ENCODE data around the gene LMTK2. TPM values are rescaled to one million over a fixed set of nuclear protein-coding genes. Genes with fewer than 3 reads are reported as not detected.

Gene LMTK2
- total and polyA plus RNA-seq, 2 experiments from 2014 or later = 6.1 to 30.8 TPM

DNA sequence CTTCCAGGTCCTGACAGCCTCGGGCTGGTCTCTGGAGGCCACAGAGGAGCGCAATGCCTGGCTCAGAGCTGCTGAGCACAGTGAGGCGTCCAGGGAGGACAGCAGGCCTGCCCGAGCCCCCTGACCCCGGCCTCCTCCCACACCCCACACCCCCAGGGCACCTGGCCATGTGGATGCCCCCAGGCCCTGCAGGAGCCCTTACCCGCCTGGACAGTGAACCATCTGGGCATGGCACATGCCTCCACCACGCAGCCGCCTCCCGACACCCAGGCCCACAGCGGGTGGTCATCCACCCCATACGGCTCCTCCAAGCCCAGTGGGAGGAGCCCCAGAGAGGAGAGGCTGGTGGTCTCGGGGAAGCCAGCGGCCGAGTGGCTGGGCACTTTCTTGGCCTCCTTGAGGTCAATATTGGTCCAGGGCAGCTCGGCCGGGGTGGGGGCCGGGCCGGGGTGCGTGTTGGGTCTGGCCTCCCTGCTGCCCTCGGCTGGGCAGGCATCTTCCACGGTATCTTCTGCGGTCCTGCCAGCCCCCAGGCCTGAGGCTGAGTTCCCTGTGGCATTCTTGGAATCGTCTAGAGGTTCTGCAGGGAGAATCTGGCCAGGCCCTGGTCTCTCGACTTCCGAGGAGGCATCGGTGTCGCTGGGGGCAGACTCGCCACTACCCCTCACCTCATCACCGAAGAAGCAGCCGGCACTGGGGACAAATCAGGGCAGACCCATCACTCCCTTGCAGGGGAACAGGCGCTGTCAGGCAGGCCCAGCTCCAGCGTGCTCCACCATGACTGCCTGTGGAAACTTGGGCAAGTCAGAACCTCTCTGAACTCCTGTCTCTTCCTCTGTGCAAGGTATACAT is 126.8 kb downstream of the LMTK2 start:
- DNase-seq (ENCODE audit: low spot score) (no peak), ATAC-seq (no peak; the same call in 2 of the 3 replicates)
- Histone ChIP-seq H3F3A (replicated peaks; ENCODE audit: low read depth) (no peaks in the 10 kb centered on the region), H3K27ac (ENCODE audit: low read depth) (no peak overlapping the region), H3K27me3 (ENCODE audit: insufficient read depth) (no peaks in the 10 kb centered on the region), H3K4me1 (ENCODE audit: insufficient read depth) (no peaks in the 10 kb centered on the region), H3K4me3 (no peak overlapping the region), H3K4me2 (no peak overlapping the region), H3K36me3 (ENCODE audit: insufficient read depth) (no peaks in the 10 kb centered on the region), H3K79me2 (replicated peaks; ENCODE audit: insufficient read depth) (no peaks in the 10 kb centered on the region), H4K20me1 (replicated peaks; ENCODE audit: insufficient read depth) (no peaks in the 10 kb centered on the region), H3K9me2 (ENCODE audit: insufficient read depth) (no peaks in the 10 kb centered on the region), H2AFZ (no peak overlapping the region)
- no peaks in the 10 kb centered on the region for H3K4me1 Mint-ChIP-seq
- H3K27me3 Mint-ChIP-seq (ENCODE audit: insufficient read depth, low read depth, poor library complexity) = peaks cover 6% of the 10 kb centered on the region
- TF ChIP-seq JUNB (IDR thresholded peaks at IDR 0.05; ENCODE audit: unreplicated experiment) (no peak), ZNF114 (CRISPR knock-in tag; IDR thresholded peaks at IDR 0.05) (no peak), STAT1 (IDR thresholded peaks at IDR 0.05; ENCODE audit: unreplicated experiment) (no peak), ZNF331 (CRISPR knock-in tag; IDR thresholded peaks at IDR 0.05; ENCODE audit: low read depth) (no peak), EZH2phosphoT487 (IDR thresholded peaks at IDR 0.05; ENCODE audit: unreplicated experiment) (no peak), NANOG (IDR thresholded peaks at IDR 0.05; ENCODE audit: borderline replicate concordance) (no peak)
- TF ChIP-seq, protein P1, sequence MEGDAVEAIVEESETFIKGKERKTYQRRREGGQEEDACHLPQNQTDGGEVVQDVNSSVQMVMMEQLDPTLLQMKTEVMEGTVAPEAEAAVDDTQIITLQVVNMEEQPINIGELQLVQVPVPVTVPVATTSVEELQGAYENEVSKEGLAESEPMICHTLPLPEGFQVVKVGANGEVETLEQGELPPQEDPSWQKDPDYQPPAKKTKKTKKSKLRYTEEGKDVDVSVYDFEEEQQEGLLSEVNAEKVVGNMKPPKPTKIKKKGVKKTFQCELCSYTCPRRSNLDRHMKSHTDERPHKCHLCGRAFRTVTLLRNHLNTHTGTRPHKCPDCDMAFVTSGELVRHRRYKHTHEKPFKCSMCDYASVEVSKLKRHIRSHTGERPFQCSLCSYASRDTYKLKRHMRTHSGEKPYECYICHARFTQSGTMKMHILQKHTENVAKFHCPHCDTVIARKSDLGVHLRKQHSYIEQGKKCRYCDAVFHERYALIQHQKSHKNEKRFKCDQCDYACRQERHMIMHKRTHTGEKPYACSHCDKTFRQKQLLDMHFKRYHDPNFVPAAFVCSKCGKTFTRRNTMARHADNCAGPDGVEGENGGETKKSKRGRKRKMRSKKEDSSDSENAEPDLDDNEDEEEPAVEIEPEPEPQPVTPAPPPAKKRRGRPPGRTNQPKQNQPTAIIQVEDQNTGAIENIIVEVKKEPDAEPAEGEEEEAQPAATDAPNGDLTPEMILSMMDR (conservative IDR thresholded peaks at IDR 0.05; ENCODE audit: low read depth in 2 of 2) = no peak
- TF ChIP-seq, protein P2, sequence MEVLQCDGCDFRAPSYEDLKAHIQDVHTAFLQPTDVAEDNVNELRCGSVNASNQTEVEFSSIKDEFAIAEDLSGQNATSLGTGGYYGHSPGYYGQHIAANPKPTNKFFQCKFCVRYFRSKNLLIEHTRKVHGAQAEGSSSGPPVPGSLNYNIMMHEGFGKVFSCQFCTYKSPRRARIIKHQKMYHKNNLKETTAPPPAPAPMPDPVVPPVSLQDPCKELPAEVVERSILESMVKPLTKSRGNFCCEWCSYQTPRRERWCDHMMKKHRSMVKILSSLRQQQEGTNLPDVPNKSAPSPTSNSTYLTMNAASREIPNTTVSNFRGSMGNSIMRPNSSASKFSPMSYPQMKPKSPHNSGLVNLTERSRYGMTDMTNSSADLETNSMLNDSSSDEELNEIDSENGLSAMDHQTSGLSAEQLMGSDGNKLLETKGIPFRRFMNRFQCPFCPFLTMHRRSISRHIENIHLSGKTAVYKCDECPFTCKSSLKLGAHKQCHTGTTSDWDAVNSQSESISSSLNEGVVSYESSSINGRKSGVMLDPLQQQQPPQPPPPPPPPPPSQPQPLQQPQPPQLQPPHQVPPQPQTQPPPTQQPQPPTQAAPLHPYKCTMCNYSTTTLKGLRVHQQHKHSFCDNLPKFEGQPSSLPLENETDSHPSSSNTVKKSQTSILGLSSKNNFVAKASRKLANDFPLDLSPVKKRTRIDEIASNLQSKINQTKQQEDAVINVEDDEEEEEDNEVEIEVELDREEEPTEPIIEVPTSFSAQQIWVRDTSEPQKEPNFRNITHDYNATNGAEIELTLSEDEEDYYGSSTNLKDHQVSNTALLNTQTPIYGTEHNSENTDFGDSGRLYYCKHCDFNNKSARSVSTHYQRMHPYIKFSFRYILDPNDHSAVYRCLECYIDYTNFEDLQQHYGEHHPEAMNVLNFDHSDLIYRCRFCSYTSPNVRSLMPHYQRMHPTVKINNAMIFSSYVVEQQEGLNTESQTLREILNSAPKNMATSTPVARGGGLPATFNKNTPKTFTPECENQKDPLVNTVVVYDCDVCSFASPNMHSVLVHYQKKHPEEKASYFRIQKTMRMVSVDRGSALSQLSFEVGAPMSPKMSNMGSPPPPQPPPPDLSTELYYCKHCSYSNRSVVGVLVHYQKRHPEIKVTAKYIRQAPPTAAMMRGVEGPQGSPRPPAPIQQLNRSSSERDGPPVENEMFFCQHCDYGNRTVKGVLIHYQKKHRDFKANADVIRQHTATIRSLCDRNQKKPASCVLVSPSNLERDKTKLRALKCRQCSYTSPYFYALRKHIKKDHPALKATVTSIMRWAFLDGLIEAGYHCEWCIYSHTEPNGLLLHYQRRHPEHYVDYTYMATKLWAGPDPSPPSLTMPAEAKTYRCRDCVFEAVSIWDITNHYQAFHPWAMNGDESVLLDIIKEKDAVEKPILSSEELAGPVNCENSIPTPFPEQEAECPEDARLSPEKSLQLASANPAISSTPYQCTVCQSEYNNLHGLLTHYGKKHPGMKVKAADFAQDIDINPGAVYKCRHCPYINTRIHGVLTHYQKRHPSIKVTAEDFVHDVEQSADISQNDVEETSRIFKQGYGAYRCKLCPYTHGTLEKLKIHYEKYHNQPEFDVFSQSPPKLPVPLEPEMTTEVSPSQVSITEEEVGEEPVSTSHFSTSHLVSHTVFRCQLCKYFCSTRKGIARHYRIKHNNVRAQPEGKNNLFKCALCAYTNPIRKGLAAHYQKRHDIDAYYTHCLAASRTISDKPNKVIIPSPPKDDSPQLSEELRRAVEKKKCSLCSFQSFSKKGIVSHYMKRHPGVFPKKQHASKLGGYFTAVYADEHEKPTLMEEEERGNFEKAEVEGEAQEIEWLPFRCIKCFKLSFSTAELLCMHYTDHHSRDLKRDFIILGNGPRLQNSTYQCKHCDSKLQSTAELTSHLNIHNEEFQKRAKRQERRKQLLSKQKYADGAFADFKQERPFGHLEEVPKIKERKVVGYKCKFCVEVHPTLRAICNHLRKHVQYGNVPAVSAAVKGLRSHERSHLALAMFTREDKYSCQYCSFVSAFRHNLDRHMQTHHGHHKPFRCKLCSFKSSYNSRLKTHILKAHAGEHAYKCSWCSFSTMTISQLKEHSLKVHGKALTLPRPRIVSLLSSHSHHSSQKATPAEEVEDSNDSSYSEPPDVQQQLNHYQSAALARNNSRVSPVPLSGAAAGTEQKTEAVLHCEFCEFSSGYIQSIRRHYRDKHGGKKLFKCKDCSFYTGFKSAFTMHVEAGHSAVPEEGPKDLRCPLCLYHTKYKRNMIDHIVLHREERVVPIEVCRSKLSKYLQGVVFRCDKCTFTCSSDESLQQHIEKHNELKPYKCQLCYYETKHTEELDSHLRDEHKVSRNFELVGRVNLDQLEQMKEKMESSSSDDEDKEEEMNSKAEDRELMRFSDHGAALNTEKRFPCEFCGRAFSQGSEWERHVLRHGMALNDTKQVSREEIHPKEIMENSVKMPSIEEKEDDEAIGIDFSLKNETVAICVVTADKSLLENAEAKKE (CRISPR knock-in tag; IDR thresholded peaks at IDR 0.05) = no peak
- H3K9me3 Mint-ChIP-seq = no peaks in the 10 kb centered on the region
- no peak overlapping the region for H3K4me3 Mint-ChIP-seq
- no peaks in the 10 kb centered on the region for H3K36me3 Mint-ChIP-seq (ENCODE audit: low read depth)
- H3K27ac Mint-ChIP-seq = no peak overlapping the region
